ENCODE results near the gene DCAF4. TPM values are rescaled to one million over a fixed set of nuclear protein-coding genes. Genes with fewer than 3 reads are reported as not detected.

DCAF4 gene
- total RNA-seq, 1 experiment from 2014 or later, result 39.4 TPM

DNA sequence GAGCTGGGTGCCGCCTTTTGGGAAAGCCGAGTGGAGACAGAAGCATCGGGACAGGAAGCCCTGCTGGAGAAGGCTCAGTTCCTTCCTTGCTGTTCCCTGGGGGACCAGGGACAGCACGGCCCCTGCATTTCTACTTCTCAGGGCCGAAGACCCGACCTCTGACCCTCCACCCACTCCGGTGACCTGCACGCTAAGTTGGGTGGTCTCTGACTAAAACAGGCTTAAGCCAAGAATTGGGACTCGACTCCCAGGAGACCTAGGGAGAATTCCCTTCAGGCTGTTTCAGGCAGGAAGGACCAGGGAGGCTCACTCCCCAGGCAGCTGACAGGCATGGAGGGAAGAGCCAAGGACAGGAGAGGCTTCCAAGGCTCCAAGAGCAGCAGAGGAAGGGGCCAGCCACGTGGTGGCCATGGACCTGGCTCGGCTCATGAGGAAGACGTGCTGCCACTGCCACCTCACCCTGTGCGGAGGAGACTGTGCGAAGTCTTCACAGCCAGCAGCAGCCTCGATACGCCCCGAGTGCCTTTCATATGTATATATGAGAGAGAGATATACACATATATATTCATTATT is 43.9 kb downstream of the DCAF4 start:
- TF ChIP-seq, protein P1, sequence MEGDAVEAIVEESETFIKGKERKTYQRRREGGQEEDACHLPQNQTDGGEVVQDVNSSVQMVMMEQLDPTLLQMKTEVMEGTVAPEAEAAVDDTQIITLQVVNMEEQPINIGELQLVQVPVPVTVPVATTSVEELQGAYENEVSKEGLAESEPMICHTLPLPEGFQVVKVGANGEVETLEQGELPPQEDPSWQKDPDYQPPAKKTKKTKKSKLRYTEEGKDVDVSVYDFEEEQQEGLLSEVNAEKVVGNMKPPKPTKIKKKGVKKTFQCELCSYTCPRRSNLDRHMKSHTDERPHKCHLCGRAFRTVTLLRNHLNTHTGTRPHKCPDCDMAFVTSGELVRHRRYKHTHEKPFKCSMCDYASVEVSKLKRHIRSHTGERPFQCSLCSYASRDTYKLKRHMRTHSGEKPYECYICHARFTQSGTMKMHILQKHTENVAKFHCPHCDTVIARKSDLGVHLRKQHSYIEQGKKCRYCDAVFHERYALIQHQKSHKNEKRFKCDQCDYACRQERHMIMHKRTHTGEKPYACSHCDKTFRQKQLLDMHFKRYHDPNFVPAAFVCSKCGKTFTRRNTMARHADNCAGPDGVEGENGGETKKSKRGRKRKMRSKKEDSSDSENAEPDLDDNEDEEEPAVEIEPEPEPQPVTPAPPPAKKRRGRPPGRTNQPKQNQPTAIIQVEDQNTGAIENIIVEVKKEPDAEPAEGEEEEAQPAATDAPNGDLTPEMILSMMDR (IDR thresholded peaks at IDR 0.05; ENCODE audit: unreplicated experiment), result no peak
- Mint-ChIP-seq H3K4me1 (ENCODE audit: insufficient read depth, unreplicated experiment) (peaks cover 9% of the 10 kb centered on the region), H3K9me3 (ENCODE audit: unreplicated experiment) (no peaks in the 10 kb centered on the region), H3K36me3 (ENCODE audit: insufficient read depth, unreplicated experiment) (peaks cover 84% of the 10 kb centered on the region), H3K27me3 (ENCODE audit: insufficient read depth, unreplicated experiment) (no peaks in the 10 kb centered on the region), H3K27ac (ENCODE audit: low read depth, unreplicated experiment) (no peak overlapping the region), H3K4me3 (ENCODE audit: unreplicated experiment) (no peak overlapping the region)
- CTCF ChIA-PET, result no interaction called here
- intact Hi-C loops (cut with micrococcal nuclease), result no loop called here
- no TSS peak for BruUV-seq (replicated peaks)
- POLR2A ChIA-PET, result no interaction called here
- DNase-seq (ENCODE audit: unreplicated experiment), result no peak

DNA sequence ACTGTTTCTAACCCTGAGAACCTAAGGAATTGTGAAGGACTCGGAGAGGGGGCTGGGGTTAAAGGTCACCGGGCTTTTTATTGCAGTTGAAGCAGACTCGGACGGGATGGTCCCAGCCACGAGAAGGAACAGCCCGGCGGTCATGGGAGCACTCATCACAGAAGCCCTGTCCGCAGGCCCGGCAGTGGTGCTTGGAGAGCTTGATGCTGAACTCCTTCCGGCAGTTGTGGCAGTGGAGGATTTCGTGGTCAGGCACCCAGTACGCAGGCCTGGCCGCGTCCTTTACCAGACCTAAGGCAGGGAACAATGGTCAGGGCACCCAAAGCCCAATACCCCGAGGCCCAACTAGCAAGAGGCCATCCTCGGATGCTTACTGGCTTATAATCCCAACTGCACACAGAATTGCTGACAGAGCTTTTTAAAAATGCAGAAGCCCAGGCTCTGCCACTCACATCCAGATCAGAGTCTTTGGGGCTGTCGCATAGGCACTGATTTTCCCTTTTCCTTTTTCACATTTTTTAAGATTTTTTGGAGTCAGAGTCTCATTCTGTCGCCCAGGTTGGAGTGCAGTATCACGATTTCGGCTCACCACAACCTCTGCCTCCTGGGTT is 44.7 kb downstream of the DCAF4 start:
- Mint-ChIP-seq H3K4me3 (ENCODE audit: unreplicated experiment) (no peak overlapping the region), H3K27ac (ENCODE audit: low read depth, unreplicated experiment) (no peak overlapping the region), H3K27me3 (ENCODE audit: insufficient read depth, unreplicated experiment) (no peaks in the 10 kb centered on the region), H3K9me3 (ENCODE audit: unreplicated experiment) (no peaks in the 10 kb centered on the region), H3K4me1 (ENCODE audit: insufficient read depth, unreplicated experiment) (peaks cover 1% of the 10 kb centered on the region), H3K36me3 (ENCODE audit: insufficient read depth, unreplicated experiment) (peaks cover 89% of the 10 kb centered on the region)
- intact Hi-C loops (cut with micrococcal nuclease), result no loop called here
- no peak for DNase-seq (ENCODE audit: unreplicated experiment)
- TF ChIP-seq, protein P1 (IDR thresholded peaks at IDR 0.05; ENCODE audit: unreplicated experiment), result no peak
- no TSS peak for BruUV-seq (replicated peaks)
- CTCF ChIA-PET, result no interaction called here
- POLR2A ChIA-PET, result no interaction called here

DNA sequence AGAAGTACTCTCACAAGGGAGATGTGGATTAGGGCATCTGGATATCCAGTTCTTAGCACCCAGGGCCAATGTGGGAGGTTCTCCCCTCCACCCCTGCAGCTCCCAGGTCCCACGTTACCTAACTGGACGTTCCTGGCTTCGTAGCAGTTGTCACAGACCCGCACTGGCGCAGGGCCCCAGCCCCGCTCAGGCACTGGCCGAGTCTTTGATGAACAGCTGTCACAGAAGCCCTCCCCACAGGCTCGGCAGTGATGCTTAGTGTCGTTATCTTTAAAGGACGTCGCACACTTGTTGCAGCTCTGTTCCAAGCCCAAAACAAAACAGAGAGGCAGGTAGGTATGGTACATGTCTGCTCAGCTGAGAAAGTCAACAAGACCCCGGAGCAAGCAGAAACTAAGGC is 48.4 kb downstream of the DCAF4 start:
- CTCF ChIA-PET, result interaction anchor here (1.0 to 2.4 kb wide), 2 partner anchors 24 to 26 kb away, joined by 3 to 9 read pairs; no protein-coding TSS in a partner anchor
- no peaks in the 10 kb centered on the region for H3K27me3 Mint-ChIP-seq (ENCODE audit: insufficient read depth, unreplicated experiment)
- POLR2A ChIA-PET, result interaction anchor here (0.9 kb wide), 1 partner anchor 26 kb away, joined by 3 read pairs; no protein-coding TSS in a partner anchor
- peaks cover 83% of the 10 kb centered on the region for H3K36me3 Mint-ChIP-seq (ENCODE audit: insufficient read depth, unreplicated experiment)
- intact Hi-C loops (cut with micrococcal nuclease), result no loop called here
- H3K4me1 Mint-ChIP-seq (ENCODE audit: insufficient read depth, unreplicated experiment), result no peaks in the 10 kb centered on the region
- no peaks in the 10 kb centered on the region for H3K9me3 Mint-ChIP-seq (ENCODE audit: unreplicated experiment)
- BruUV-seq (replicated peaks), result no TSS peak
- no peak for DNase-seq (ENCODE audit: unreplicated experiment)
- H3K27ac Mint-ChIP-seq (ENCODE audit: low read depth, unreplicated experiment), result no peak overlapping the region
- TF ChIP-seq, protein P1 (IDR thresholded peaks at IDR 0.05; ENCODE audit: unreplicated experiment), result no peak
- H3K4me3 Mint-ChIP-seq (ENCODE audit: unreplicated experiment), result no peak overlapping the region

DNA sequence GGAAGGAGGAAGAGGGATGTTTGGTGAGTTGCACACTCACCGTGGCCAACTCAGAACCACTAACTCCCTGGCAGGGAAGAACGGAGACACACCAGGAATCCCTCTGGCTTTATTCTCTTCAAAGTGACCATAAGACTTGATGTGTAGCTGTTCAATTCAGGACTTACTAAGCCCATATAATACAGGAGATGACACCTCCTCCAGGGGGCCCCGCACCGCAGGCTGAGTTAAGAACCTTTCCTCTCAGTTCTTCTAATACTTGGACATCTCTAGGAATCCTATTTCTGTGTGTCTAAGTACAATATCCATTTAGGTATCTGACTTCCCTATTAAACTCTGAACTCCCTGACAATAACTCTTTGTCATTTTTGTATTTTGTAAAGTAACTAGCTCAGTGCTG is 49.5 kb downstream of the DCAF4 start:
- Mint-ChIP-seq H3K9me3 (ENCODE audit: unreplicated experiment) (no peaks in the 10 kb centered on the region), H3K4me1 (ENCODE audit: insufficient read depth, unreplicated experiment) (no peaks in the 10 kb centered on the region), H3K4me3 (ENCODE audit: unreplicated experiment) (no peak overlapping the region), H3K27me3 (ENCODE audit: insufficient read depth, unreplicated experiment) (no peaks in the 10 kb centered on the region), H3K36me3 (ENCODE audit: insufficient read depth, unreplicated experiment) (peaks cover 84% of the 10 kb centered on the region), H3K27ac (ENCODE audit: low read depth, unreplicated experiment) (no peak overlapping the region)
- no TSS peak for BruUV-seq (replicated peaks)
- TF ChIP-seq, protein P1 (IDR thresholded peaks at IDR 0.05; ENCODE audit: unreplicated experiment), result no peak
- POLR2A ChIA-PET, result interaction anchor here (1.0 to 1.6 kb wide), 2 partner anchors 9 to 26 kb away, joined by 3 to 6 read pairs; no protein-coding TSS in a partner anchor
- CTCF ChIA-PET, result interaction anchor here (1.0 kb wide), 1 partner anchor 25 kb away, joined by 3 read pairs; no protein-coding TSS in a partner anchor
- intact Hi-C loops (cut with micrococcal nuclease), result no loop called here
- no peak for DNase-seq (ENCODE audit: unreplicated experiment)

All from MCF 10A (cell line).